Psoas muscle (tissue), 8 donors: ENCODE measurements around the gene USF3. TPM values are rescaled to one million over a fixed set of nuclear protein-coding genes. Genes with fewer than 3 reads are reported as not detected.

Experiments used
- ATAC-seq, 4 donors: fragments of 200-7000 bp; cut with Tn5 transposase; one replicate each; pipeline ENCODE4 v1.9.1; 2020; ENCODE audit warnings: moderate library complexity in 3 of 4, mild to moderate bottlenecking in 2 of 4
- DNase-seq, 2 donors: peaks; one replicate each; pipeline ENCODE4 v3.0.0-alpha.2; 2020
- H3K27ac ChIP-seq: fragments of 200-600 bp; one replicate; pipeline ENCODE4 v1.8.0; 2022
- H3K27me3 ChIP-seq, 3 donors: fragments of 200-600 bp in 1 of 3; one replicate each; pipeline versions ENCODE4 v1.6.1 to v1.8.0; 2013 to 2022; ENCODE audit warnings: low read length in 2 of 3, mild to moderate bottlenecking in 2 of 3, moderate library complexity in 1 of 3; ENCODE audit not compliant: insufficient read depth in 3 of 3
- H3K36me3 ChIP-seq, 2 donors: fragments of 200-600 bp in 1 of 2; one replicate each; pipeline versions ENCODE4 v1.6.1 to v1.8.0; 2013 to 2022; ENCODE audit warnings: low read depth in 1 of 2, mild to moderate bottlenecking in 1 of 2, moderate library complexity in 1 of 2; ENCODE audit not compliant: insufficient read depth in 1 of 2
- H3K4me1 ChIP-seq: fragments of 200-600 bp; one replicate; pipeline ENCODE4 v1.8.0; 2022
- H3K4me3 ChIP-seq: fragments of 200-600 bp; one replicate; pipeline ENCODE4 v1.8.0; 2022; ENCODE audit warnings: mild to moderate bottlenecking
- H3K9me3 ChIP-seq: fragments of 200-600 bp; one replicate; pipeline ENCODE4 v1.8.0; 2022
- CTCF ChIP-seq: fragments of 200-600 bp; IDR thresholded peaks from one replicate; pipeline ENCODE4 v1.8.0; 2022; ENCODE audit warnings: antibody characterized with exemption
- WGBS, 3 donors: extraction: QIAGEN DNeasy Blood & Tissue Kit; methylation state at CpG; one replicate each; pipeline versions ENCODE4 v1.1.6 to v1.1.7; 2013; 5-methylcytosine and 5-hydroxymethylcytosine counted together
- intact Hi-C, 2 donors: fragments of 100-400 bp; cut with DNase I; formaldehyde crosslinking; loops; one replicate each; pipeline versions ENCODE4 v1.11.0 to v1.14.2; 2022
- polyA plus RNA-seq, 3 donors: library from polyadenylated mRNA; stranded (reverse); fragments of 200-250 nt; gene quantifications; one replicate each; pipeline ENCODE4 v1.2.3, GENCODE V29; 2013
- total RNA-seq, 4 donors: library from RNA; stranded (reverse); fragmentation: NEBNext Ultra II Directional in 2 of 4; extraction: Animal tissue kit (Norgen Biotek cat#: 25700) in 2 of 4; gene quantifications; one replicate each; pipeline versions ENCODE4 v1.2.1 to v1.2.4, GENCODE V29; 2021 to 2023
- donor health status: healthy with polysubstance abuse.
- donor health status: DM: no; HTN: no; CAD: no; lungs with moderate emphysema.
- donor health status: Bipolar disorder and iron deficiency.
- donor health status: healthy.
- donor health status: DM: yes; HTN: yes; CAD: no.
- donor health status: DM: no; HTN: no; CAD: no.
- donor health status: DM: no; HTN: no; CAD: no.
- donor health status: DM: yes; HTN: yes; CAD: no.

USF3 gene
- total and polyA plus RNA-seq, 7 donors = 6.3 to 35.4 (median 20.4) TPM

GRCh38 chr3:113743006-113743630 lies 46.7 kb upstream of the USF3 start:
- intact Hi-C loops = loop anchor here (5.0 to 10.0 kb wide), 5 partner anchors 46 to 246 kb away; partner anchors contain the start of genes SPICE1 (in 1 of the 2) and USF3 (in 1 of the 2)
- H3K27me3 ChIP-seq = no peaks in the 10 kb centered on the region
- no peaks in the 10 kb centered on the region for H3K9me3 ChIP-seq
- H3K27ac ChIP-seq = peak overlapping the region; percentile 43
- DNase-seq = no peak
- WGBS, 3 donors = 38 to 59% (median 55%) methylated on average over 7 of the region's 7 CpGs
- peaks cover 66% of the 10 kb centered on the region for H3K4me1 ChIP-seq
- peak overlapping the region; percentile 89 for H3K4me3 ChIP-seq
- H3K36me3 ChIP-seq = no peaks in the 10 kb centered on the region
- no peak for TF ChIP-seq CTCF
- no peak for ATAC-seq

- Histone ChIP-seq H3K9me3 (no peaks in the 10 kb centered on the region), H3K27me3 (no peaks in the 10 kb centered on the region), H3K27ac (peak overlapping the region; percentile 39), H3K36me3 (no peaks in the 10 kb centered on the region), H3K4me1 (peaks cover 77% of the 10 kb centered on the region), H3K4me3 (peak overlapping the region; percentile 33)
- 63 to 64% (median 64%) methylated on average over 1 of the region's 1 CpG for WGBS, 3 donors
- intact Hi-C loops = loop anchor here (5.0 to 10.0 kb wide), 5 partner anchors 44 to 244 kb away; partner anchors contain the start of genes SPICE1 (in 1 of the 2) and USF3 (in 1 of the 2)
- DNase-seq = no peak
- no peak for ATAC-seq
- TF ChIP-seq CTCF = no peak
Observed at GRCh38 chr3:113741620-113742019, 45.2 kb upstream of the USF3 start.

GRCh38 chr3:113741086-113741485 lies 44.6 kb upstream of the USF3 start:
- ATAC-seq (no peak), DNase-seq (no peak)
- no peaks in the 10 kb centered on the region for H3K9me3 ChIP-seq
- TF ChIP-seq CTCF = no peak
- H3K36me3 ChIP-seq = no peaks in the 10 kb centered on the region
- H3K27me3 ChIP-seq = no peaks in the 10 kb centered on the region
- 24 to 34% (median 24%) methylated on average over 5 of the region's 5 CpGs for WGBS, 3 donors
- peak overlapping the region; percentile 39 for H3K27ac ChIP-seq
- peaks cover 82% of the 10 kb centered on the region for H3K4me1 ChIP-seq
- intact Hi-C loops = loop anchor here (5.0 to 10.0 kb wide), 5 partner anchors 44 to 244 kb away; partner anchors contain the start of genes SPICE1 (in 1 of the 2) and USF3 (in 1 of the 2)
- H3K4me3 ChIP-seq = peak overlapping the region; percentile 33

GRCh38 chr3:113736548-113737089 lies 40.2 kb upstream of the USF3 start:
- Histone ChIP-seq H3K36me3 (no peaks in the 10 kb centered on the region), H3K4me1 (peaks cover 87% of the 10 kb centered on the region), H3K4me3 (peak overlapping the region; percentile 16), H3K9me3 (no peaks in the 10 kb centered on the region), H3K27me3 (no peaks in the 10 kb centered on the region), H3K27ac (peak overlapping the region; percentile 34)
- DNase-seq (no peak), ATAC-seq (peak; percentile 48 to 67 (median 61))
- intact Hi-C loops = loop anchor here in 1 of 2 donors (5.0 to 10.0 kb wide), 2 partner anchors 104 to 178 kb away; no protein-coding TSS in a partner anchor
- peak; percentile 68 for TF ChIP-seq CTCF
- 9 to 10% (median 10%) methylated on average over 3 of the region's 3 CpGs for WGBS, 3 donors
